Activated T-helper 1 cell treated with Interleukin-2 at 50 U/mL for 16 hours (primary cell): ENCODE data around the gene SLC10A3.

Experiments
- DNase-seq: peaks from one replicate; pipeline ENCODE4 v3.0.0-alpha.2; 2020; ENCODE audit warnings: low read depth

SLC10A3 gene

DNA sequence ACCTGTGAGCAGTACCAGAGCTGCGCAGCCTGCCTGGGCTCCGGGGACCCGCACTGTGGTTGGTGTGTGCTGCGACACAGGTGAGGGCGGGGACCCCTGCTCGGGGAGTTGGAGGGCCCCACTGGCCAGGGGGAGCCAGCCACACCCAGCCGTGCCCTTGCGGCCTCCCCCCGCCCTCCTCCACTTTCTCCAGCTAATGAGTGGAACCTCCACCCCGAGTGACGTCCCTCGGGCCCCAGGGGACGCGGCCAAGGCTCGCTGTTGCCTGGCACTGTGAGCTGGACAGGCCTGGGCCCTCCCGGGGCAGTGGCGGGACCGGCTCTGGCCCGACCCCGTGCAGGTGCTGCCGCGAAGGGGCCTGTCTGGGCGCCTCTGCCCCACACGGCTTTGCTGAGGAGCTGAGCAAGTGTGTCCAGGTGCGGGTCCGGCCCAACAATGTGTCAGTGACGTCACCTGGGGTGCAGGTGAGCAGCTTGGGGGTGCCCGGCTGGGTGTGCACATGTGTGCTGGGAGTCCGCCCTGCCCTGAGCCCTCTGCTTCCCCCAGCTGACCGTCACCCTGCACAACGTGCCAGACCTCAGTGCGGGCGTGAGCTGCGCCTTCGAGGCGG, 26.7 kb downstream of the SLC10A3 start:
- DNase-seq: no peak

GRCh38 chrX:154462396-154462795, 28.0 kb downstream of the SLC10A3 start:
- no peak for DNase-seq

GRCh38 chrX:154460326-154460725, 30.1 kb downstream of the SLC10A3 start:
- DNase-seq: no peak

DNA sequence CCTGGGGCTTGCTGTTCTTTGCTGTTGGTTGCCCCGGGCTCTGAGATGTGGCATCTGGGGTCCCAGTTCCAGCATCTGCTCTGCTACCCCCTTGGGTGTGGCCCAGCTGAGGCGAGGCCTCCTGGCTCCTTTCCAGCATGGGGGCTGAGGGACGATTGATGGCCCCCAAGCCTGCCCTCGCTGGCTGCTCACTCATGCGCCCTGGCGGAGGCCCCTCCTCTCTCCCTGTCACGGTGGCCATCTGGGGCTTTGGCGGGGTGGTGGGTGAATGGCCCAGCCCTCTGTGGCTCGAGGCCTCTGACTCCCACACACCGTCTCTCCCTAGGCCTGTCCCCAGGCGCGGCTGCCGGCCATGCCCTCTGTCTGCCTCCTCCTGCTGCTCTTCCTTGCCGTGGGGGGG, 30.6 kb downstream of the SLC10A3 start:
- no peak for DNase-seq

- DNase-seq: no peak
These were observed 31.3 kb downstream of the SLC10A3 start for GRCh38 chrX:154458954-154459778.

DNA sequence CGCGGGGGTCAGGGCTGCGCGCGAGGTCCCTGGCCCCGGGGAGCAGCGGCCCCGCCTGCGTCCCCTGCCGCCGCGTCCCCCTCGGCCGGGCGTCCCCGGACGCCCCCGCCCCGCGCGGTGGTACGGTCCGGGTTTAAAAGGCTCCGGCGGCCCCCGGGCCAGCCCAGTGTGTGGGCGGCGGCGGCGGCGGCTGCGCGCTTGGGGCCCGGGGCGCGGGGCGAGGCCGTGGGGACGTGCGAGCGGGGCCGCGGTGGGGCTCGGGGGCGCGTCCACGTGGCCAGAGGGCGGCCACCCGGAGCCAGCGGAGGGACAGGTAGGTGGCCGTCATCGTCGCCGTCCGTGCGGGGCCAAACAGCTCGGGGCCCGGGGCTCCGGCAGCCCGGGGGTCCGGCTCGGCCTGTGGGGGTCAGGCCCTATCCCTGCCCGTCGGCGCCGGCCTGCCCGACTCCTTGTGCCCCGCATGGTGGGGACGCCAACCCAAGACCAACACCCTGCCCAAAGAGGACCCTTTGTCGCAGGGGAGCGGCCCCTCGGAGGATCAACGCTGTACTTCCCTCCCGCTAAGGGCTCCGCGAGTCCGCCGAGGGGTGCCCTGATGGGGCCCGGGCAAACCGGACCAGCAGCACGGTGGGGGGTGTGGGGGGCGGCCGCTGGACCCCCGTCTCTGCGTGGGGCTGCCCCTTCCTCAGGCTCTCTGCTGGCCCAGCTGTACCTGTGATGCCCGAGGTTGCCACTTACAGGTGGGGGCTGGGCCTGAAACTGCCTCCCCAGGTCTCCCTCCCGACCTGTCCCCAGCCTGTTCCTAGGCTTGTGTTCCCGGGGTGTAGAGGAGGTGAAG, 32.1 kb downstream of the SLC10A3 start, which contains the start of gene PLXNA3:
PLXNA3 (plus strand) TSS at position 166 of the 838 bp plus-strand sequence. CDS start 1,903 bp downstream, outside the sequence.
- peak; percentile 50 for DNase-seq

GRCh38 chrX:154457491-154458115, 32.8 kb downstream of the SLC10A3 start:
- peak; percentile 51 for DNase-seq

DNA sequence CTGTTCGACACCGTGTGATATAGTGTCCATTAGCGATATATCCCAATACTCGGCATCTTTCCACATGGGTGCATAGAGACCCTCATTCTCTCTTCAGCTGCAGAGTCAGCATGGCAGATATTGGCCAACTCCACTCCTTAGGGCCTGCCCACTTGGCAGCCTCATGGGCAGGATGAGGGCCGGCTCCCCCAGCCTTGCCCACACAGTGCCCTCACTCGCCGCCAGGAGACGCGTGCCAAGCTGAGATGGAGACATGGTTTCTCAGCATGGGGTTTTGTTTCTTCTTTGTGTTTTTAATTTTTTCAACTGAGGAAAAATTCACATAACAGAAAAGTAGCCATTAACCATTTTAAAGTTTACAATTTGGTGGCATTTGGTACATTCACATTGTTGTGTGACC, 37.6 kb downstream of the SLC10A3 start:
- DNase-seq: no peak

DNA sequence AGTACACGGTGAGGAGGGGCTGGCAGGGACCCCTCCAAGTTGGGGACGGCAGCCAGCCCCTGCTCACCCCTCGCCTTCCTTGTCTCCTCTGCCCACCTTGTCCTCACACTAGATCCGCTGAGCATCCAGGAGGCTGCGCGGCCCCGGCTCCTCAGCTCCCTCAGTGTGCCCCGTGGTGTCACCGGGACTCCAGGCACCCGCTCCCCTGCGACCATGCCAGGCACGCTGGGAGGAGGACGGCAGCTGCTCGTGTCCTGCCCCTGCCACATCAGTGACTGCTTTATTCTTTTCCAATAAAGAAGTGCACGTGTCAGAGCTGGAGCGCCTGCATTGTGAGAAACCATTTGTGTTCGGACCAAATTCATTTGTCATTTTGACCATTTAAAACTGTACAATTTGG, 40.1 kb downstream of the SLC10A3 start:
- no peak for DNase-seq

DNA sequence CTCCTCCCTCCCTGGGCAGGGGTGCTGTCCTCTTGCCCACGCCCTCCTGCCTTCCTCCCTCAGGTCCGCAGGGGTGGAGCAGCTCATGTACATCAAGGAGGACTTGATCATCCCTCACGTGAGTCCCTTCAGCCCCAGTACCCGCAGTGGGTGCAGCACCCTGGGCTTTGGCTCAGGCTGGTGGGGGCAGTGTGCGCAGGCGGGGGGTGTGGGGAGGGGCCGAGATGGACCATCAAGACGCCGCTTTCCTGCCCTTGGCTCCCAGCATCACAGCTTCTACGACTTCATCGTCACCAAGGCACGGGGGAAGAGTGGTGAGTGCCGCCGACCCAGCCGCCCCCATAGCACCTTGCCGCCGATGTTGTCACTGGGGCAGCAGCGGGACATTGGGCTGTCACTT, 40.8 kb downstream of the SLC10A3 start:
- DNase-seq: no peak

GRCh38 chrX:154448484-154448883, 41.9 kb downstream of the SLC10A3 start:
- no peak for DNase-seq

DNA sequence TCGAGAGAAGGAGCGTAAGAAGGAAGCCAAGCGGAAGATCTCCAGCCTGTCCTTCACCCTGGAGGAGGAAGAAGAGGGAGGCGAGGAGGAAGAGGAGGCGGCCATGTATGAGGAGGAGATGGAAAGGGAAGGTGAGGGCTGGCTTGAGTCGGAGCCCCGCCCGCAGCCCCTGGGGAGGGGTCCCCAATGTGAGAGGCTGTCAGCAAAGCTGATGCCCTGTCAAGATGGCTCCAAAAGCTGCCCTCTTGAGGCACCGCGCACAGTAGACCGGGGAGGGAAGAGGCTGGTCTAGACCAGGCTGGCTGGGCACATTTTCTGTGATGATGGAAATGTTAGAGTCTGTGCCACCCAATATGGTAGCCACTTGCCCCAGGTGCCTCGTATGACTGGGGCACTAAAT, 44.0 kb downstream of the SLC10A3 start:
- DNase-seq: no peak

DNA sequence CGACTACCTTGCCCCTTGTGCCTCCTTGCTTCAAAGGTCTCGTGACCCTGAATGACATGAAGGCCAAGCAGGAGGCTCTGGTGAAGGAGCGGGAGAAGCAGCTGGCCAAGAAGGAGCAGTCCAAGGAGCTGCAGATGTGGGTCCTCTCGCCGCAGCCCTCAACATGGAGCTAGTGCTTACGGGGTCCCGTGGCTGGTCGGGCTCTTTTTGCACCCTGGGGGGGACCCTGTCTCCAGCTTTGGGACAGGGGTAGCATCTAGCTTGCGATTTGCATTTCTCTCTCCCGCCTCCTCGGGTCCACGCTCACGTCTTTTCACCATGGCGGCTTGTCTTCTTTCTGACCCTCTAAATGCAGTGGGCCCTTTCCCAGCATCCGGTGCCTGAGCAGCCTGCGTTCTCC, 44.7 kb downstream of the SLC10A3 start:
- no peak for DNase-seq

GRCh38 chrX:154444755-154445246, 45.6 kb downstream of the SLC10A3 start:
- no peak for DNase-seq

- peak; percentile 56 for DNase-seq
These were observed 46.3 kb downstream of the SLC10A3 start, which contains the start of gene FAM50A for GRCh38 chrX:154443992-154444754. Gene FAM50A (plus strand): TSS chrX:154444141. CDS start chrX:154444236, 95 bp downstream.

DNA sequence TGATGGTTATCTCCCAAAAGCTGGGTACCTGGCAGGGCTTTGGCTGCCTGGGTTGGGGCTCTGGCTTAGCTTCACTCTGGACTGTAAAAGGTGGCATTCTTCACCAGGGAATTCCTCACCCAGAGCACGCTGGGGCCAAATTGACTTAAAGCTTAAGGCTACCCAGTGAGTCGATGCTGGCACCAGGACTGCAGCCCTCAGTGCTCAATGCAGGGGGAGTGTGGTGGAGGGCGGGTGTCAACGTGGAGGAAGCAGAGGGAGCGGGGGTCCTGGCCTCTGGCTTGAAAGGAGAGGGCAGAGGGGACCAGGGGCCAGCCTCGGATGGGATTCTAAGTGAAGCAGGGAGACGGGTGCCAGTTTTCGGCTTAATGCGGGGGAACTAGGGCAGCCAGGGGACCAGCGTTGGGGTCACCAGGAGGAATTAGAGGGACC, 46.9 kb downstream of the SLC10A3 start:
- no peak for DNase-seq

DNA sequence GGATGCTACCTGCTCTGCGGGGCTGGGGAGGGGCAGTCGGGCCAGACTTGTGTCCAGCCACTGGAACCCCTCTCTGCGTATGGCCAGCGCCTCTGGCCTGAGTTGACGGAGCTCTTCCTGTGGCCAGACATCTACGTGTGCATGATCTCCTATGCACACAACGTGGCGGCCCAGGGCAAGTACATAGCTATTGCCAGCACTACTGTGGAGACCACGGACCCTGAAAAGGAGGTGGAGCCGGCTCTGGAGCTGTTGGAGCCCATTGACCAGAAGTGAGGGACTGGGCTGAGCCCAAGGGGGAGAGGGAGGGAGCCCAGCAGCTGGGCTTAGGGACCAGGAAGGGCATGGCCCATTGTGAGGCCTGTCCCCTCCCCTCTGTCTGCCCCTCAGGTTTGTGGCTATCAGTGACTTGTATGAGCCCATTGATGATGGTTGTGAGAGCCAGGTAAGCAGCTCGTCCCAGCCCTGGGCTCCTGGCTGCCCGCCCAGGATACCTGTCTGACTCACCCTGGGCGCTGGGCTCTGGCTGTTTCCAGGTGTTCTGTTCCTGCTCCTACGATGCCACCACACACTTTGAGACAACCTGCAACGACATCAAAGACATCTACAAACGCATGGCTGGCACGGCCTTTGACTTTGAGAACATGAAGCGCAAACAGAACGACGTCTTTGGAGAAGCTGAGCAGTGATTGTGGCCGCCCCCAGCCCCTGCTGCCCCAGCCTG, 48.3 kb downstream of the SLC10A3 start:
- no peak for DNase-seq

GRCh38 chrX:154441564-154441963, 48.9 kb downstream of the SLC10A3 start:
- DNase-seq: no peak

GRCh38 chrX:154440623-154441357, 49.6 kb downstream of the SLC10A3 start:
- no peak for DNase-seq

- DNase-seq: no peak
These were observed 50.6 kb downstream of the SLC10A3 start for GRCh38 chrX:154439841-154440240.
